Left ventricle myocardium inferior (tissue), 1 donor: ENCODE data around the gene ANLN. TPM values are rescaled to one million over a fixed set of nuclear protein-coding genes. Genes with fewer than 3 reads are reported as not detected.

ENCODE experiments used
- DNase-seq: peaks from one replicate; pipeline ENCODE4 v3.0.0-alpha.2; 2020
- H3K27ac ChIP-seq: fragments of 200-600 bp; replicated peaks from 2 replicates; pipeline ENCODE4 v1.8.0; 2021
- H3K27me3 ChIP-seq: fragments of 200-600 bp; 2 replicates; pipeline ENCODE4 v1.8.0; 2021; ENCODE audit warnings: low read depth
- H3K36me3 ChIP-seq: fragments of 200-600 bp; 2 replicates; pipeline ENCODE4 v1.8.0; 2021
- H3K4me1 ChIP-seq: fragments of 200-600 bp; 2 replicates; pipeline ENCODE4 v1.8.0; 2021
- H3K4me3 ChIP-seq: fragments of 200-600 bp; 2 replicates; pipeline ENCODE4 v1.8.0; 2021; ENCODE audit warnings: mild to moderate bottlenecking, moderate library complexity
- H3K9me3 ChIP-seq: fragments of 200-600 bp; replicated peaks from 2 replicates; pipeline ENCODE4 v1.8.0; 2021
- intact Hi-C: fragments of 100-400 bp; cut with micrococcal nuclease; formaldehyde crosslinking; loops from one replicate; pipeline ENCODE4 v1.11.0; 2022
- total RNA-seq: library from RNA; stranded (reverse); fragmentation: NEBNext Ultra II Directional; extraction: Animal tissue kit (Norgen Biotek cat#: 25700); gene quantifications from one replicate; pipeline ENCODE4 v1.2.1, GENCODE V29; 2021
- TF ChIP-seq, protein P1 (sequence below): fragments of 200-600 bp; IDR thresholded peaks from 2 replicates; pipeline ENCODE4 v1.8.0; 2021; ENCODE audit warnings: antibody characterized with exemption, mild to moderate bottlenecking, borderline replicate concordance
- donor health status: DM: no; HTN: yes; CAD: no; lungs with severe emphysema.

The ANLN gene
- total RNA-seq, 1 donor from 2014 or later, result 2.1 TPM

- H3K27ac ChIP-seq, result no peak overlapping the region
- no peaks in the 10 kb centered on the region for H3K36me3 ChIP-seq
- TF ChIP-seq, protein P1, sequence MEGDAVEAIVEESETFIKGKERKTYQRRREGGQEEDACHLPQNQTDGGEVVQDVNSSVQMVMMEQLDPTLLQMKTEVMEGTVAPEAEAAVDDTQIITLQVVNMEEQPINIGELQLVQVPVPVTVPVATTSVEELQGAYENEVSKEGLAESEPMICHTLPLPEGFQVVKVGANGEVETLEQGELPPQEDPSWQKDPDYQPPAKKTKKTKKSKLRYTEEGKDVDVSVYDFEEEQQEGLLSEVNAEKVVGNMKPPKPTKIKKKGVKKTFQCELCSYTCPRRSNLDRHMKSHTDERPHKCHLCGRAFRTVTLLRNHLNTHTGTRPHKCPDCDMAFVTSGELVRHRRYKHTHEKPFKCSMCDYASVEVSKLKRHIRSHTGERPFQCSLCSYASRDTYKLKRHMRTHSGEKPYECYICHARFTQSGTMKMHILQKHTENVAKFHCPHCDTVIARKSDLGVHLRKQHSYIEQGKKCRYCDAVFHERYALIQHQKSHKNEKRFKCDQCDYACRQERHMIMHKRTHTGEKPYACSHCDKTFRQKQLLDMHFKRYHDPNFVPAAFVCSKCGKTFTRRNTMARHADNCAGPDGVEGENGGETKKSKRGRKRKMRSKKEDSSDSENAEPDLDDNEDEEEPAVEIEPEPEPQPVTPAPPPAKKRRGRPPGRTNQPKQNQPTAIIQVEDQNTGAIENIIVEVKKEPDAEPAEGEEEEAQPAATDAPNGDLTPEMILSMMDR, result no peak
- no peak overlapping the region for H3K4me3 ChIP-seq
- H3K4me1 ChIP-seq, result no peaks in the 10 kb centered on the region
- intact Hi-C loops, result no loop called here
- DNase-seq, result no peak
- no peaks in the 10 kb centered on the region for H3K27me3 ChIP-seq
- peaks cover 9% of the 10 kb centered on the region for H3K9me3 ChIP-seq
Measured at GRCh38 chr7:36468370-36469101, 78.9 kb downstream of the ANLN start.

DNA sequence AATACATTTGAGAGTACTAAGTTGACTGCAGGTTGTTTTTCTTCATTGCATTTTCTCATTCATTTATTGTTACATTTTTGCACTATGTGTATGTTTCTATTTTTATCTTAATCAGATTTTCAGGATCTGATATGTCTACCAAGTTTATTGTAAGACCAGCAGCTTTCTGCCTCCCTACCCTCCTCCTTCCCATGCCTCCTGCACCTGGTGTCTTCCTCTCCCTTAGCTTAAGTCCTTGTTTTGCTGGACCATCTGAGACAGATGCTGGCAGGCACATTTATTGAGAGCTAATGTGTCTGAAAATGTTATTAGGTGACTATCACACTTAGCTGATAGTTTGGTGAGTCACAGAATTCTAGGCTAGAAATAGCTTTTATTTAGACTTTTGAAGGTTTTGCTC, 79.6 kb downstream of the ANLN start:
- no peaks in the 10 kb centered on the region for H3K36me3 ChIP-seq
- intact Hi-C loops, result no loop called here

DNA sequence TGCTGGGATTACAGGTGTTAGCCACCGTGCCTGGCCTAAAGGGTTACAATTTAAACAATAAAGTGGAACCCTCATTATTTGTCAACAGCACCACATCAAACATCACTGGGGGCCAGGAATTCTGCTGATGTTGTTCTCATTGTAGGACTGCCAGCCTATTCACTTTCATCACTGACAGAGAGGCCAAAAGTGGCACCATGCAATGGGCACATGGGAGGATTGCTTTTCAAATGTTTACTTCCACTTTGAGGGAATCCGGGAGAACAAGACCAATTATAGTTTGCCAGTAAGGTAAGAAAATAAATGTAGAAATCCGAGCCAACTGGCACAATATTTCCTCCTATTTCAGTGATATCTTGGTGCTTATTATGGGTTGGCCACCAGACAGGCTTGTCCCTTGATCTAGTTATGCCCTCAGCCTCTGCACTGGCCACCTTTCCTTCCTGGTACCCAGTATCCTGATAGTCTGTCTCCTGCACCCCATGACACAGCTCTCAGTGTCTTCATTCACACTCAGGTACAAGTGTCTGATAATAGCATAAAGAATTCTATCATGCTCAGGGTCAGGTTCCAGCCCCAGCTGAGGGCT, 82.6 kb downstream of the ANLN start:
- H3K27me3 ChIP-seq, result no peaks in the 10 kb centered on the region
- intact Hi-C loops, result no loop called here
- TF ChIP-seq, protein P1, result no peak

More for the DNA sequence above, 79.6 kb downstream of the ANLN start:
- Histone ChIP-seq H3K27me3 (no peaks in the 10 kb centered on the region), H3K4me3 (no peak overlapping the region), H3K4me1 (no peaks in the 10 kb centered on the region), H3K9me3 (peaks cover 9% of the 10 kb centered on the region), H3K27ac (no peak overlapping the region)
- TF ChIP-seq, protein P1, result no peak
- no peak for DNase-seq

GRCh38 chr7:36473454-36474282, 84.0 kb downstream of the ANLN start:
- H3K4me3 ChIP-seq, result no peak overlapping the region
- no peaks in the 10 kb centered on the region for H3K36me3 ChIP-seq
- DNase-seq, result peak; percentile 25
- H3K4me1 ChIP-seq, result no peaks in the 10 kb centered on the region
- peaks cover 5% of the 10 kb centered on the region for H3K9me3 ChIP-seq
- TF ChIP-seq, protein P1, result peak; percentile 49
- intact Hi-C loops, result no loop called here
- no peak overlapping the region for H3K27ac ChIP-seq
- no peaks in the 10 kb centered on the region for H3K27me3 ChIP-seq

More for the DNA sequence above, 82.6 kb downstream of the ANLN start:
- Histone ChIP-seq H3K36me3 (no peaks in the 10 kb centered on the region), H3K27ac (no peak overlapping the region), H3K4me1 (no peaks in the 10 kb centered on the region), H3K4me3 (no peak overlapping the region), H3K9me3 (peaks cover 5% of the 10 kb centered on the region)
- no peak for DNase-seq

GRCh38 chr7:36474283-36475010, 84.8 kb downstream of the ANLN start:
- Histone ChIP-seq H3K9me3 (peaks cover 5% of the 10 kb centered on the region), H3K4me1 (no peaks in the 10 kb centered on the region)

More at GRCh38 chr7:36474283-36475010, 84.8 kb downstream of the ANLN start:
- intact Hi-C loops, result no loop called here
- Histone ChIP-seq H3K36me3 (no peaks in the 10 kb centered on the region), H3K27me3 (no peaks in the 10 kb centered on the region), H3K27ac (no peak overlapping the region), H3K4me3 (no peak overlapping the region)
- TF ChIP-seq, protein P1, result no peak
- DNase-seq, result no peak
